ENCODE results near the gene NEK8.

Gene NEK8

GRCh38 chr17:28728364-28729200 is at the start of gene NEK8:
Gene NEK8, plus strand, starts transcription at chr17:28728788. Its CDS starts 26 bp downstream, at chr17:28728814.
- peak; percentile 97 to 98 (median 97) for DNase-seq (ENCODE audit: low read depth in 3 of 3)

- DNase-seq (ENCODE audit: low read depth in 3 of 3): no peak
These were observed 45.9 kb upstream of the NEK8 start for GRCh38 chr17:28682655-28683054.

- no peak for DNase-seq (ENCODE audit: low read depth in 3 of 3)
These were observed 43.6 kb upstream of the NEK8 start for GRCh38 chr17:28684963-28685362.

- DNase-seq (ENCODE audit: low read depth in 3 of 3): no peak
These were observed 43.2 kb upstream of the NEK8 start for GRCh38 chr17:28685366-28685765.

GRCh38 chr17:28686296-28686695 is 42.3 kb upstream of the NEK8 start:
- no peak for DNase-seq (ENCODE audit: low read depth in 3 of 3)

- no peak for DNase-seq (ENCODE audit: low read depth in 3 of 3)
These were observed 40.1 kb upstream of the NEK8 start for GRCh38 chr17:28688481-28688880.

- no peak for DNase-seq (ENCODE audit: low read depth in 3 of 3)
These were observed 39.6 kb upstream of the NEK8 start for GRCh38 chr17:28689011-28689410.

- no peak for DNase-seq (ENCODE audit: low read depth in 3 of 3)
These were observed 34.7 kb upstream of the NEK8 start for GRCh38 chr17:28693869-28694268.

- no peak for DNase-seq (ENCODE audit: low read depth in 3 of 3)
These were observed 30.2 kb upstream of the NEK8 start for GRCh38 chr17:28698253-28698941.

- DNase-seq (ENCODE audit: low read depth in 3 of 3): no peak
These were observed 28.3 kb upstream of the NEK8 start for GRCh38 chr17:28700278-28700677.

- no peak for DNase-seq (ENCODE audit: low read depth in 3 of 3)
These were observed 27.6 kb upstream of the NEK8 start for GRCh38 chr17:28700830-28701492.

GRCh38 chr17:28702026-28702751 is 26.4 kb upstream of the NEK8 start:
- no peak for DNase-seq (ENCODE audit: low read depth in 3 of 3)

GRCh38 chr17:28702752-28703150 is 25.8 kb upstream of the NEK8 start:
- no peak for DNase-seq (ENCODE audit: low read depth in 3 of 3)

- no peak for DNase-seq (ENCODE audit: low read depth in 3 of 3)
These were observed 24.9 kb upstream of the NEK8 start for GRCh38 chr17:28703552-28704218.

GRCh38 chr17:28704219-28704858 is 24.2 kb upstream of the NEK8 start:
- no peak for DNase-seq (ENCODE audit: low read depth in 3 of 3)

GRCh38 chr17:28705074-28705659 is 23.4 kb upstream of the NEK8 start:
- DNase-seq (ENCODE audit: low read depth in 3 of 3): no peak

GRCh38 chr17:28705728-28706334 is 22.8 kb upstream of the NEK8 start:
- DNase-seq (ENCODE audit: low read depth in 3 of 3): no peak

GRCh38 chr17:28706471-28707338 is 21.9 kb upstream of the NEK8 start:
- DNase-seq (ENCODE audit: low read depth in 3 of 3): no peak

GRCh38 chr17:28707339-28707720 is 21.3 kb upstream of the NEK8 start:
- no peak for DNase-seq (ENCODE audit: low read depth in 3 of 3)

Measured in stimulated activated CD4-positive, alpha-beta T cell treated with anti-CD3 and anti-CD28 coated beads, TNF-alpha, amount 100 ng/mL, for 24 hours (primary cell).